HG02623 (cell line): Measurements from ENCODE around the gene HES1.
"Not testable (repeated sequence)": the region's sequence is repeated elsewhere in the genome, so short reads cannot be mapped to it uniquely, and the experiment has no call there.

Source experiments
- ATAC-seq: cut with Tn5 transposase; IDR thresholded peaks from one replicate; pipeline ENCODE4 v1.9.1; 2021; ENCODE audit warnings: moderate library complexity; ENCODE audit not compliant: unreplicated experiment

The HES1 gene

GRCh38 chr3:194135806-194136518 lies at the start of gene HES1:
Gene HES1, plus strand, starts transcription at chr3:194136148. Its CDS starts 233 bp downstream, at chr3:194136381.
- ATAC-seq: no peak

DNA sequence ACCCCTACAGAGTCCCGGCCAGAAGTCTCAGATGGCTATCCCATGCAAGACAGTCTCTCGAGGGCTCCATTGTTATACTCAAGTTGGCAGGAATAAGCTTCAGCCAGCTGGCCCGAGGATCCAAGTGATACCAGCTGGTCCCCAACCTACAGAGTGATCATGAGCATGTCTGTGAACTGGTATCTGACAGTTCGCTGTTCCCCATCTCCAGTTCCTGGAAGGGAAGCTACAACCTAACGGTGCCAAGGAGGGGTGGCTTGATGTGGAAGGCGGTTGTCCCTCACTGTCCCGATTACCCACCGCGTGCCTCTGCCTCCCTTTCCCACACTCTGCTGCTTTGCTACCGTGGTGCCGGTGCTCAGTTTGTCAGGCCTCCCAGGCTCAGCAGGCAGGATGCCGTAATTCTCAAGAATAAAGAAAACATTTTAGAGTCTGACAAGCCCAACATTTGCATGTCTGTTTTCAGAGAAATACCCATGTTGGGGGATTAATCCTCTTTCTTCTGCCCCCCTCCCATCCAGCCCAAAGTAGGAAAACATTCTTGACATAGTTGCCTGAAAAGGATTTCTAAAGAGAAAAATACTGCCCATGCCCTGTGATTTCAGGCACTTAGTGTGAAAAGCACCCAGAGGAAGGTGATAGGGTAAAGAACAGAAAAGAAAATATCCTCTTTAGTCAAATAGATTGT lies 49.4 kb upstream of the HES1 start:
- no peak for ATAC-seq

- ATAC-seq: no peak
These were observed 48.7 kb upstream of the HES1 start for GRCh38 chr3:194087280-194087679.

- no peak for ATAC-seq
These were observed 47.7 kb upstream of the HES1 start for GRCh38 chr3:194087995-194088855.

DNA sequence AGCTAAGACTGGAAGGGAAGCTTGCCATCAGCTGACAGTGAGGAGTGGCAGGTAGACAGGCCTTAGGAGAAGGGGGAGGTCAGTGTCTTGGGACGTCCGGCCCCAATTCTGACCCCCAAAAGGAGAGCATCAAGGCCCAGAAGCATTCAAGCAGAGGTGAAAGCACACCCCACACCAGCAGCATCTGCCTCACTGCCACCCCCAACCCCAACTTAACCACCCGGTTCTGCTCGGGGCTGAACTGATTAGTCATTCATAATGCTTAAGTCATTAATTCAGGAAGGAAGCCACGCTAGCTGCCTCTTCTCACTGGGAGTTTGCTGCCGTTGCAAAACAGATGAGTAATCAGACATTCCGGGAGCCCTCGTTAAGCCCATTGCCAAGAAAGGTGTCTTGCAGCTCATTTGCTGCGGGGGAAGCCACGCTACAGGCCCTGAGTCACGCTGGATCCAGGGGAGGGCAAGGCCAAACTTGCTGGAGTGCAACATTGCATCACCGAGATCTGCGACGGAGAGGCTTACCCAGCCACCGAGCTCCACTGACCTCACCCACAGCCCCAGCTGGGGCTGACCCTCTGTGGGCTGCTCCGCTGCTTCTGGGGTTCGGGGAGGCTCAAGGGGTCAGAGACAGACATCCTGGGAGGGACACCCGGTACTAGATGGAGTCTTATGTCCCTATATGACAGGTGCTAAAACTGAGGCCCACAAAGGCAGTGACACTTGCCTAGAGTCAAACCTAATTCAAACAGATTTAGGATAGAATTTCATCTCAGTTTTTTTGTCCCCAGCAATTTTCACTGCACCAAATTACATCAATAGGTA lies 46.4 kb upstream of the HES1 start:
- peak; percentile 37 for ATAC-seq

GRCh38 chr3:194090178-194090555 lies 45.8 kb upstream of the HES1 start:
- ATAC-seq: not testable (repeated sequence)

- no peak for ATAC-seq
These were observed 45.2 kb upstream of the HES1 start for GRCh38 chr3:194090716-194091115.

DNA sequence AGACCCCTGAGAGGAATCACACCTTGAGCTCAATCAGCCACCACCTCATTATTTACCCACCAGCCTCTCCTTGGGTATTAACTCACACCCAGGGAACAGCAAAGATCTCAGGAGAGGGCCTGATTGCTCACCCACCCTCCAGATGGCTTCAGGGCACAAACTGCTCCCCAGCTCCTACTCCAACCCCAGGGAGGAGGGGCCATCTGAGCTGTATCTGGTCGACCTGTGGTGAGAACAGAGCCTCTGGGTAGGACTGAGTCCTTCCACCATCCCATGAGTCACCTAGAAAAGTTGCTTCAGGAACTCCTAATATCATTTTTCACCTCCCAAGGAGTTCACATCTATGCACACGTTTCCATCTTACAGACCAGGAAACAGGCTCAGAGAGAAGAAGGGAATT lies 44.8 kb upstream of the HES1 start:
- ATAC-seq: no peak

GRCh38 chr3:194091897-194092296 lies 44.1 kb upstream of the HES1 start:
- not testable (repeated sequence) for ATAC-seq

DNA sequence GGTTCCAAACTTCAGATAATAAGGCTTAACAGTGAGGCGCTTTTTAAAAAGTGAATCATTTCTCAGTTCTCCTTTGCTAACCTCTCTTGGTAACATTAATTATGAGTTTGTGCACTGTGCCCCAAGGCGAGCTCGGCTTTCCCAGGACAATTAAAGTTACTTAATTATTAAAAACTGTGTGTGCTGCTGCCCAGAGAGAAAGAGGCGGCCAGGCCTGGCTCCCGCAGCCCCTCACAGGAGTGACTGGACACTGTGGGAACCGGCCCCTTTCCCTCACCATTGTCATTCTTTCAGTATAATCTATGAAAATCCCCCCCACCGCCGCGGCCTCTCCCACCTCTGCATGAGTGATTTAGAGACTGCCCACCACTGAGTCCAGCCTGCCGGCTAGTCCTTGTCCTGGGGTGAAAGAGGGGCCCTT lies 43.1 kb upstream of the HES1 start:
- no peak for ATAC-seq

DNA sequence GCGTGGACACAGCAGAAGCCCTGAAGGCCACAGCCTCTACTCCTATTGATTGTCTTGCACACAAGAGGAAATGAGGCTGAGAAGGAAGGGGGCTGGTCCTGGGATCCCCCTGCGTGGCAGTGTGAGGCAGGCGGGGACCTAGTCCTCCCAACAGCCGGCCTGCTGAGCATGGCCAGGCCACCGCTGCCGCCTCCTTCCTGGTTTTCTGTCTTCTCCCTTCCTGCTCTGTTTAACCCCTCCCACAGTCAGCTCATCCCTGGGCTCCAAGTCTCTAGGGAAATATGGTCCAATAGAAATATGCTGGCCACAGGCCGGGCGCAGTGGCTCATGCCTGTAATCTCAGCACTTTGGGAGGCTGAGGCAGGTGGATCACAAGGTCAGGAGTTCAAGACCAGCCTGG lies 42.1 kb upstream of the HES1 start:
- ATAC-seq: no peak

- ATAC-seq: no peak
These were observed 40.5 kb upstream of the HES1 start for GRCh38 chr3:194095464-194095863.

- ATAC-seq: no peak
These were observed 40.0 kb upstream of the HES1 start for GRCh38 chr3:194095902-194096301.

GRCh38 chr3:194097141-194097882 lies 38.6 kb upstream of the HES1 start:
- no peak for ATAC-seq

GRCh38 chr3:194098081-194098842 lies 37.7 kb upstream of the HES1 start:
- ATAC-seq: no peak

- ATAC-seq: no peak
These were observed 37.1 kb upstream of the HES1 start for GRCh38 chr3:194098843-194099183.

DNA sequence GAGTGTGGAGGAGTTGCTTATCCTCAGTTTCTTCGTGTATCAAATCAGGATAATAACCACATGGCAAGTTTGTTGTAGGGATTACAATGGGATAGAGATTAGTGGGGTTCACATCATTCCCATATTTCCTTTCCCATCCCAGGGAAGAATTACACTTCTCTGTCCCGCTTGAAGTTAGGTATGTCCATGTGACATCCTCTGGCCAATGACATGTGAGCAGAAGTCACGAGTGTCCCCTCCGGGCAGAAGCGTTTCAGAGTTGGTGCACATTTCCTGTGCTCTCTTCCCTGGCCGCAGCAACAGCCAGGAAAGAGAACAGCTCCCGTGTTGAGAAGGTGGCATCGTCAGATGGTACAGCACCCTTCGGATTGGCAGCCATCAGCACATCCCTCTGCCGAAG lies 36.7 kb upstream of the HES1 start:
- ATAC-seq: no peak

- ATAC-seq: peak; percentile 87
These were observed 35.0 kb upstream of the HES1 start for GRCh38 chr3:194100856-194101390.
